HG02763 (cell line): Measurements from ENCODE around the gene MYOT.

Experiments used
- ATAC-seq: cut with Tn5 transposase; IDR thresholded peaks from one replicate; pipeline ENCODE4 v1.9.1; 2021; ENCODE audit warnings: mild to moderate bottlenecking, moderate library complexity; ENCODE audit not compliant: unreplicated experiment

MYOT gene, protein sequence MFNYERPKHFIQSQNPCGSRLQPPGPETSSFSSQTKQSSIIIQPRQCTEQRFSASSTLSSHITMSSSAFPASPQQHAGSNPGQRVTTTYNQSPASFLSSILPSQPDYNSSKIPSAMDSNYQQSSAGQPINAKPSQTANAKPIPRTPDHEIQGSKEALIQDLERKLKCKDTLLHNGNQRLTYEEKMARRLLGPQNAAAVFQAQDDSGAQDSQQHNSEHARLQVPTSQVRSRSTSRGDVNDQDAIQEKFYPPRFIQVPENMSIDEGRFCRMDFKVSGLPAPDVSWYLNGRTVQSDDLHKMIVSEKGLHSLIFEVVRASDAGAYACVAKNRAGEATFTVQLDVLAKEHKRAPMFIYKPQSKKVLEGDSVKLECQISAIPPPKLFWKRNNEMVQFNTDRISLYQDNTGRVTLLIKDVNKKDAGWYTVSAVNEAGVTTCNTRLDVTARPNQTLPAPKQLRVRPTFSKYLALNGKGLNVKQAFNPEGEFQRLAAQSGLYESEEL

DNA sequence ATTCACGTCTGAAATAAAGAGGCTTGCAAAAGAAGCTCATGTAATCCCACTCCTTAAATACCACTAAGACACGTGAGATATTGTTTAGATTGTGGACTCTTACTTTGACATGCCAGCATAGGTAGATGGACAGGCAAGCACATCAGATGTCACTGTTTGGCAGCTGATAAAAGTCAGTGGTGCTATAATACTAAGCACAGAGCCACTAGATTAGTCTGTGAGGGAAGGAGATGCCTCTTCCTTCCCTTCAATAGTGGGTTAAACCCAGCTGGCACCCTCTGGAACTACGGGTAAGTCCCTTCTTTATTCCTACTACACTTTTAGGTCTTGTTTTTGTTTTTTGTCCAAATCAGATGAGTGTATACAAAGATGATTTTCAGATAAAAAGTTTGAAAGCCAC, at the start of gene MYOT:
Gene MYOT, plus strand, starts transcription at position 197 of the 400 bp plus-strand sequence. CDS start 2,792 bp downstream, outside the sequence.
- ATAC-seq, result no peak

DNA sequence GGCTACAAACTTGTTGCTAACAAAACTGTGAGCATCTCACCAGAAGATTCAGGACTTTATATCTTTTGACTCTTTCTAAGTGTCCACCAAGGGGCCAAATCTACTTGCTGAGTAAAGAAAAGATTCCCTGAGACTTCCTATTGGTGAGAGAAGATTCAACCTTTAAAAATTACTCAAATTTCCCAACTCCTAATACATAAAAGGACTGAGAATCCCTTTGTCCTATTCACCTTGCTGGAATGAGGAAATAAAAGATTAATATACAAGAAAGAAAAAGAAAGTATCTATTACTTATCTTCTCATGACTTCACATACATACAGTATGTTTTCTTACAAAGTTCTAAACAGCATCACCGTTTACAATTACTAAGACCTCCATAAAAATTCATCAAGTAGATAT, 47.9 kb upstream of the MYOT start:
- ATAC-seq, result no peak

DNA sequence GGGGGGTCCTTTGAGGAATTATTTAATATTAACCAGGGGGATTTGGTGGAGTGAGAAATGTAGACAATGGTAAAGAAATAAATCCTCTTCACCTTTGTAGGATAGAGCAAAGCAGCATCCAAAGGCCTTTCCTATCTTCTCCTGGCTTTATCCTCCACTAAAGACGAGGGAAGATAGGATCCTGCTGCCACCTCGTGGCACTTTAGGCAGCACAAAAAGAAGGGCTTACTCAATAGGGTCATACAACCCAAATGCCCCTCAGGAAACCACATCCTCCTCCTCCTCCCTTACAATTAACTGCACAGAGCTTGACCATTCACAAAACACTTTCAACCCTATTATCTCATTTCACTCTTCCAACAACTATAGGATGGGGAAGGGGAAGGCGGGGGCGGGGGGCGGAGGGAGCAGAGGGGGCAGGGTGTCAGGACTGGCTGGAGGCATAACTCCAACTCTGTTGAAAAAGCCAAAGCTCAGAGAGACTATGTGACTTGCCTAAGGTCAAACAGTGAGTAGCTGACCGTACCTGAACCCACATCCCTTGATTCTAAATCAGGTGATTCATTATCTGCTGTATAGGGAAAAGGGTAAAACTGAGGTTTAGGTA, 45.4 kb upstream of the MYOT start:
- ATAC-seq, result no peak

DNA sequence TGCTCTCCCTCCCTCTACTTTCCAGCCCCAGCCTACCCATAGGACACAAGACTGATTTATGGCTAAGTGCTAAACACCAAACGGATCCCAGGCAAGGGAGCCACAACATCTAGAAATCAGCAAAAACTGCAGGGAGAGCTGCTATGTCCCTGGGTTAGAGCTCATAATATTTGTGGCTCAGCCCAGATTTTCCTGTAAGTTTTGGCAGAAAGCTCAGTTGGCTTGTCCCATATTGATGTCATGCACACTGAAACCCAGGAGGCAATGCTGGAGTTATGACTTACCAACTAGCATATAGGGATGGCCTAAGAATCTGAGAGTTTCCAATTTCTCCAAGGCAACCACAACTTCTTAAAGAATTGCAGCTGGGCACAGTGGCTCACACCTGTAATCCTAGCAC, 44.7 kb upstream of the MYOT start:
- ATAC-seq, result no peak

DNA sequence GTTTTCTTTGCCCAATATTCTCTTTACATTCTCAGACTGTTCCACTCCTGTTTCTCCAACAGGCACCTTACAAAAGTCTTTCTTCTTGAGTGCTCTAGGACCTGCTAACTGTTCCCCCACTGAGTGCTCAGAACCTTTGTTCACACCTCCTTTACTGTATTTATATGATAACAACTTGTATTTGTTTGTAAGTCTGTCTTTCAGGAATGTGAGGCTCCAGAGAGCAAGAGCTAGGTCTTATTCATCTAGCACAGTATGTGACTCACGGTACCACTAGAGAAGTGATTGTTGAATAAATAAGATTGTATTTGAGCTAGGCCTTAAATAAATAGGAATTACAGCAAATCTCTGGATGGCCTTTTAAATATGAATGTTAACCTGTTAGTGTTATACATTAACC, 42.5 kb upstream of the MYOT start:
- ATAC-seq, result no peak

DNA sequence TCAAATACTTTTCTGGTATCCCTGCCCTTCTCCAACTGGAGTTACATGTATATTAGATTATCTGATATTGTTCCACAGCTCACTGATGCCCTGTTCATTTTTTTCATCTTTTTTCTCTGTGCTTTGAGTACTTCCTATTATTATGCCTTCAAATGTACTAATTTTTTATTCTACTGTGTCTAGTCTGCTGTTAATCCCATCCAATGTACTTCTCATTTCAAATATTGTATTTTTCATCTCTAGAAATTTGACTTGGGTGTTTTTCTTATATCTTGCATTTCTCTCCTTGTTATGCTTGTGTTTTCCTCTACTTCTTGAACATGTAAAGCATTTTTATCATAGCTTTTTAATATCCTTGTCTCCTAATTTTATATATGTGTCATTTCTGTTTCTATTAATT, 41.6 kb upstream of the MYOT start:
- no peak for ATAC-seq

DNA sequence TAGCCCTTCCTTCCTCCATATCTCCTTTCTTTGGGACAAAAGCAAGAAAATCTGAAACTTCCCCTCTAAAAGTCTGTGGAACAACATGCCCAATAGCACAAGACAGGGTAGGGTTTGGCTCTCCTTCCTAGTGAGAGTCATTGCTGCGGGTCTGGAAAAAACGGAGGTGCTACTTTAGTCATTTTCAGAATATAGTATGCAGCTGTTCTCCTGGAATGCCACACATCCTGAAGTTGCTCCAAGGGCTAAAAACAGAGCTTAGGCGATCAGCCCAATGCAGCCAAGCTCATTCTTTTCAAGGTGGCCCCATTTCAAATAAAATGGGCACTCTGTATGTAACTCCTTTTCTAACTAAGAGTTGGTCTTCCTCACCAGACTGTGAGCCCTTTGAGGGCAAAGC, 39.5 kb upstream of the MYOT start:
- ATAC-seq, result no peak

DNA sequence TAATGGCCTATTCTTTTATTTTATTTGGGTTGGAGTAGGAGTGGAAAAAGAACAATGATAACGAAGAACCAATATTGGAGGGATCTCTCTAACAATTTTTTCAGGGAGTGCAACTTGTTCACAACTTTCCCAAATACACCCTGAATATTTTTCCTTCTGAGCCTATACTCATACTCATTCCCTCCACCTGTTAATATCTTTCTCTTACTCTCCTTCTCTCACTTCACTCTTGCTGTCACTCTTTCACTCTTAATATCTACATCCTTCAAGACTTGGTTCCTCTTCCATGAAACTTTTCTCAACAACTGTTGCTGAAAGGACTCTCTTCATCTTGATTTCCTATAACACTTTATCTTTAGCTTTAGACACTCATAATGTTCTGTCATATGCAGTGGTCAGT, 39.0 kb upstream of the MYOT start:
- ATAC-seq, result no peak

DNA sequence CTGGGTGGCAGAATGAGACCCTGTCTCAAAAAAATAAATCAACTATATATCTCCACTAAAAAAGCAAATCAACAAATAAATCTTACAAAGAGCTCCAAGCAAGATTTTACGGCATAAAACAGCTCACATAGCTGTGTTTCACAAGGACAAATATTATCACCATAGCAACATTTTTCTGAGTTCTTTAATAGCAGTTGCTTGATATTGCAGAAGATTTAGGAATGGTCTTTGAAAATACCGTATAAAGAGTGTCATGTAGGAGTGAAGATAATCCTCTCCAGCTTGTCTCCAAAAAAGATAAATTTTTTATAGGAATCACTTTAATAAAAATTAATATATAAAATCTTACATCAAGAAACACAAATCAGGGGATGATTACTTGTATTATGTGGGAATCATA, 36.6 kb upstream of the MYOT start:
- ATAC-seq, result no peak

DNA sequence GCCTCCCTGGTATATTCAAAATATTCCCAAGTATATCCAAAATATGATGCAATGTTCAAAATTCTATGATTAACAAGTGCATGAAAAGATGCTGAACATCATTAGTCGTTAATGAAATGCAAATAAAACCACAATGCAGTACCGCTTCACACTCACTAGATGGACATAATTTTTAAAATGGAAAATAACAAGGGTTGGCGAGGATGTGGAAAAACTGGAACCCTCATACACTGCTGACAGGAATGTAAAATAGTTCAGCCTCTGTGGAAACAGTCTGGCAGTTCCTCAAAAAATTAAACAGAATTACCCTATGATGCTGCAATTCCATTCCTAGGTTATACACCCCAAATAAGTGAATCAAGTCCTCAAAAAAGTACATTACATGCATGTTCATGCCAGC, 36.1 kb upstream of the MYOT start:
- ATAC-seq, result no peak

DNA sequence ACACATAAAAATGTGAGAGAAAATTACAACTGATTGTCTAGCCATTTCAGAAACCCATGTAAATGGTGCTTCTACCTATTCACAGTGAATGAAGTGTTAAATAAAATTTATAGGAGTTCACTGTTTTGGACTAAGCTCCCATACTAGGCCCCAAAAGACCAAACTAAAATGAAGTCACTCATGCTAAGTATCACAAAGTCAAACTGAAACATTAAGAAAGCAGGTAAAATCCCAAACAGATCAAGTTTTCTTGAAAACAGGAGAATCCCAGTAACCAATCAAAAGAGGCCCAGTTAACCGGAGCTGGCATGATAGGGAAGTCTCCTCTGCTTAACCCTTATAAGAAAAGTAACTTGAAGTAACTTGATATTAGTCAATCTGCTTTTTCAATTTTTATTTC, 35.2 kb upstream of the MYOT start:
- no peak for ATAC-seq

DNA sequence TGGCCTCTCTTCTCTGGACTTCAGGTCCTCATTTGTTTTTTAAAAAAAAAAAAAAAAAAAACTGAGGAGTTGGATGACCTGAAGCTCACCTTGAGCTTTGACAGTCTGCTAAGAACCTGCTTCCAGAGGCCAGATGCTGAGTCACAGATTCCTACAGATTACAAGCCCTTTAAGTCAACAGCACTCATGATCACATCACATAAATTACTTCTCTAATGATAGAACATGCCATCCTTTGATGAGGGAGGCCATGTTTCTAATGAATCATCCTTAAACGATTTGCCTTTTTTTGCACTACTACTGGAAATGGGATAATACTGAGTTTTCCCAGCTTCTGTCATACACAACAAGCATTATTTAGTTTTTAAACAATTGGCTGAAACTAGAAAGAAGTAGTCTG, 34.2 kb upstream of the MYOT start:
- ATAC-seq, result no peak

DNA sequence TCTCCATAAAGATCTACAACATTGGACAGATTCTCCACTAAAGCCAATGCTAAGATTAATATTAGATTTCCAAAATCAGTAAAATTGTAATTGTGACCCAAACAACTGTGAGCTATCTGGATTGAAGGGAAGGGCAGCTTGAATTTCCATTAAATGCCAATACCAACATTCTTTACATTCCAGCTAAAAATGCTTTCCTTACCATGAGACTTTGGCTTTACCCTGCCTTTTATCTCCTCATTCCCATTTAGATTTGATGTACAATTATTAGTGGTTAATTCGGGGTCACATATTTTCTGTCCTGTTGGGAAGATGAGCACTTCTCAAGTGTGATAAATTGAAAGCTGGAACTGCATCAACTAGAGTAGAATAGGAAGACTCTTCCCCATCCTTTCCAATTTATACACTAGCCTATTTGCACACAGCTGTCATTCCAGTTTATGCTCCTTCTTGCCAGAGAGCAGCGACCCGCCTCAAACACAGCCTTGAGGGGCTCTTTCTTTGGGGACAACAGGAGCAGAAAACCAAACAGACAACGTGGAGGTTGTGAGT, 33.1 kb upstream of the MYOT start:
- no peak for ATAC-seq

DNA sequence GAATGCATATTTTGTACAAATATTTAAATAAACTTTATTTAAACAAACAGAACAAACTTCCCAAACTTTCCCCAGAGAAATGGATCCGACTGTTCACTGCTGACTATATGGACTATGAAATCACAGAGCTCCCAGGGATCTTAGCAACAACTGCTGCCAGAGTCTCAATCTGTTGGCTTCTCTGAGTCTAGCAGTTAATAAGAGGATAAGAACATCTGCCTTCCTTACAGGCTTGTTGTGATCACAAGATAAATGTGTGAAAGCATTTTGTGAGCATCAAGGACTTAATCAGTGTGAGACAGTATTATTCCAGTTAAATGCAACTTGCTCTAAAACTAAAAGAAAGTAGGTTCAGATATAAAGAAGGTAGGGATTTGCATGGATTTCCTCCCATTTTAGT, 31.4 kb upstream of the MYOT start:
- ATAC-seq, result no peak

DNA sequence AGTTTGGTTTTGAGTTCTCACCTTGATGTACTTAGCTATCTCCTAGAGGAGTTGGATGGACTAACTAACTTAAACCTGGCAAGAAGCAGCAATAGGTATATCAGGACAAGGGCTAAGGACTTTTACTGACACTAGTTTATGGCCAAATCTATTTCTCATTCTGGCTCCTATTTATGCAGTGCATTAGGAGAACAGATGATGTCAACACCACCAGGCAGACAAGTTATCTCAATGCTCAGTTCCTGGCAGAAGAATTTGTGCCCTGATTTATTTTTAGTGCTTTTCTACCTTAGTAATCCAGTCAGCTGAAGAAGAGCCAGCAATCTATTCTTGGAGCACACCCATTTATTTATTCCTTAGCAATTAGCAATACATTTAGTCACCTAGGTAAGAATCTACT, 30.7 kb upstream of the MYOT start:
- no peak for ATAC-seq

DNA sequence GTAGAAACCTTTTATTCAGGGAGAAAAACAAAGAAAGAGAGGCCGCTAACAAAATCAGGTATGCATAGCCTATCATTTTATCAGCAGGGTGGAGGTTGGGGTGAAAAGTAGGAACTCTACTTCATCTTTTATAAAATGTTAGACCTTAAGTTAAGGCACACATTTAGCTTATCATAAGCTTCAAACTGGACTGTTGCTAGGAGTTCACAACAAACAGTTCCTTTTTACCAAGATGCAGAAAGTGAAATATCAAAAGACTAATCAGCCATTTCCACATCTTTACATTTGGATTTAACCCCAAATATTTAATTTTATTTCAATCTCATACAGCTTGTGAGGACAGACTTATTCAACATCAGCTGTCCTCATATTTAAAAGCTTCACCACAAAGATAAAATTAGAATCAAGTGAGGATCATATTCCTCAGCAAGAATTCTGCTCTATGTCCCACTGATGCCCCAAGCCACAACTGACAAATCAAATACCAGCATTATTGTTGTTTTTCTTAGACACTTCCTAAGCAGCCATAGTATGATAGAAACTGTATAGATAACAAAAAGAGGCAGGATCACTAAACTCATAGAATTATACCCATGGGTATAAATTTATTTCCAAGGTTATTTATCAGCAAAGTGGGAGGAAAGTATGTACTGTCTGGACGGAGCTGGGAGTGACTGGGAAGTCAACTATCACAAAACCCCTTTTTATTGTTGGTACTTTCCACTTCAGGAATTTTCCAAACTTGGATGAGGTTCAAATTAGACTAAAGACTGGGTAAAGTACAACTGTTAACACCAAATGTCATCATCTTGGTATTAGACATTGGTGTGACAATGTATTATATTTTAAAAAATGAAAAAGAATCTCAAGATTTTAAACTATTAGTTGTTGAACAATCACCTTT, 29.9 kb upstream of the MYOT start:
- no peak for ATAC-seq

DNA sequence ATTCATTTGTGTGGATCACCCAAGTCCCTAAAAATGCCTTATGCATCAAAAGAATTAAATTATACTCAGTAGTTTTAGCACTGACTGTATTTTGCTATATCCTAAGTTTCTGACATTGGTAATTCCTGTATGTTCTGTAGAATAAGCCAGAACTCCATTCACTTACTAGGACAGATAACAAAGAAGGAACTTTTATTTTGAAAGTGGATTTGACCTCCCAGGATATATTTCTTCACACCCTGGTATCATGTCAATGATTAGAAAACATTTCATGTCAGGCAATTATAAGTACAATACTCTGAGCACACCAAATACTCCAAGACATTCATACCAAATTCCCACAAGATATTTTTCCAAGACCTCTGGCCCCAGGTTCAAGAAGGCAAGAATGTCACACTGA, 28.7 kb upstream of the MYOT start:
- ATAC-seq, result no peak

DNA sequence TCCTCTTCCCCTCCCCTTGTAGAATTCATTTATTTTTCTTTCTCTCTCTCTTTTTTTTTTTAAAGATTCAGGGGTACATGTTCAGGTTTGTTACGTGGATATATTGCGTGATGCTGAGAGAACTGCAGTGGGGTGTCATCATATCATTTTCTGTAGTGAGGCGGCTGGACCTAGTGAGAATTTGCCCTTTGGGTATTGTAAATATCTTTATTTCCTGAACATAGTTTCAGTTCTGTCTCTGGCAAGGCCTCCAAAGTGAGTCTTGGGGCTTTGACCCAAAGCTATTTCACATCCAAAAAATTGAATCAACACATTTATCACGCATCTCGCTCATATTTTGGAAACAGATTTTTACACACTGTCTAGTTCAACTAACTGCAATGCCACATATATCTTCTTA, 25.4 kb upstream of the MYOT start:
- no peak for ATAC-seq

DNA sequence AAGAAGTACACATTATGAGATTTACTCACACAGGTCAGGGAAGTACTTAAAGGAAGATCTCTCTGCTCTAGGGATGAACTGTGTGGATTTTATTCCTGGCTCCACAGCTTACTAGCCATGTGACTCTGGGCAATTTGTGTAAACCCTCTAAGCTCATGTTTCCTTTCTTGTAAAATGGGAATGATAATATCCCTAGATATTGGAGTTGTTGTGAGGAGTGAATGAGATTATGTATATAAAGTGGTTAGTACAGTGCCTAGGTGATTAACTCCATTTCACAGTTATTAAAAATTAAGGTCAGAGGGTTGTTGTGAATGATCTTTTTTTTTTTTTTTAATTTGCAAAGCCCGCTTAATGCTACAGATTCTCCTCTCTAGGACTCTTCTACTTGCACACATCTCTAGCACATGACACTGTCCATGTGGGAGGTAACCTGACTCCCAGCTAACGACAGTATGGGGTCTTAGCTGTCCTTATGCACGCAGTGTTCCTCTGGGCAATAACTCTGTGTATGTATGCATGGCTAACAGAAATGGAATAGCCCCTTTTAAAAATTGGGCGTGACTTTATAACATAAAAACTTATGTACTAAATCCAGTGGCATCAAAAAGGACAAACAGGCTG, 23.9 kb upstream of the MYOT start:
- no peak for ATAC-seq

DNA sequence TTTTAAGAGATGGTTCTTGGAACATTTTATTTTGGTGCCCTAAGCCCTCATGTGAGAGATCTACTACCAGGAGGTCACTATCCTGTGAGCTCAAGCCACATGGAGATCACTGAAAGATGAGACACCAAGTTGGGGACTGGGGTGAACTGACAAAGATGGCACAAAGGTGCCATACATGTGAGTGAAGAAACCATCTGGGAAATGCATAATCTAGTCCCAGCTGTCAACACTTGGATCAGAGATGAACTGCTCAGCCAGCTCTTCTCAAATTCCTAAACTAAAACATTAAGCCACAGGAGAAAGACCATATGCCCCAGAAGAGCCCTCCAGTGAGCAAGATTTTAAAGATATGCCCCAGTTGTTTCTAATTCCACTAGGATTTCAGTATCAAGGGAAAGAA, 22.2 kb upstream of the MYOT start:
- ATAC-seq, result no peak

DNA sequence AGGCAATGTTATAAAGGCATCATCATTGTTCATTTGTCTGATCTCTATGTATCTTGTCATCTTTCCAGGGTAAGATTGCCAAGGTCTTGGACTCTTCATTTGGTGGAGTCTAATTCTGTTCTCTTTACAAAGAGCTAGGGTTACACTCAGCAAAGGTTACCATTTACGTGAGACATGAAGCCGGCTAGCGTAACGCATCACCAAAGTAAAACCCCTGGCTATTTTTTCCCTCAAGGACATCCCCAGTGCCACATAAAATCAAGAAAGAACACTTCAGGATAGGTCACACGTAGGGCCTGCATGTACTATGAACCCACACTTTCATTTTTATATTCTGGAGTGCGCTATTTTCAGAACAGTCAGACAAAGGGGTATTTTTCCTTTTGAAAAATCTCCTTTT, 20.0 kb upstream of the MYOT start:
- ATAC-seq, result peak; percentile 47
